Activated B cell treated with CpG ODN at 0.5 μM for 24 hours (primary cell): ENCODE measurements around the gene HDAC10. TPM values are rescaled to one million over a fixed set of nuclear protein-coding genes. Genes with fewer than 3 reads are reported as not detected.

ENCODE experiments used
- ATAC-seq: fragments of 200-7000 bp; cut with Tn5 transposase; one replicate; pipeline ENCODE4 v1.10.0; 2021; ENCODE audit warnings: low read depth, mild to moderate bottlenecking, moderate library complexity
- CTCF ChIA-PET: fragments of 350-600 bp; sonication (Branson Sonifier 250); formaldehyde crosslinking; loops from one replicate; lab custom pipeline; 2021; ENCODE audit warnings: antibody characterized with exemption; lab: Charles Lee
- POLR2A ChIA-PET: fragments of 350-600 bp; sonication (Branson Sonifier 250); formaldehyde crosslinking; loops from one replicate; lab custom pipeline; 2021; ENCODE audit warnings: antibody characterized with exemption; lab: Charles Lee
- DNase-seq: peaks from one replicate; pipeline ENCODE4 v3.0.0; 2022
- H3K27ac Mint-ChIP-seq: one replicate; pipeline ENCODE4 v1.8.0; 2020; ENCODE audit warnings: mixed read lengths
- H3K27me3 Mint-ChIP-seq: one replicate; pipeline ENCODE4 v1.8.0; 2021; ENCODE audit warnings: mixed read lengths
- H3K36me3 Mint-ChIP-seq: one replicate; pipeline ENCODE4 v1.8.0; 2021; ENCODE audit warnings: low read depth, mixed read lengths
- H3K4me1 Mint-ChIP-seq: one replicate; pipeline ENCODE4 v1.8.0; 2021; ENCODE audit warnings: mixed read lengths
- H3K4me3 Mint-ChIP-seq: one replicate; pipeline ENCODE4 v1.8.0; 2020; ENCODE audit warnings: mild to moderate bottlenecking, mixed read lengths
- H3K9me3 Mint-ChIP-seq: one replicate; pipeline ENCODE4 v1.8.0; 2020; ENCODE audit warnings: mixed read lengths
- intact Hi-C: fragments of 100-400 bp; cut with micrococcal nuclease; formaldehyde crosslinking; loops from one replicate; pipeline ENCODE4 v1.15.1; 2024
- total RNA-seq: library from RNA; stranded (reverse); gene quantifications from 2 replicates; pipeline ENCODE4 v1.2.3, GENCODE V29; 2022
- TF ChIP-seq, protein P1 (sequence below): fragments of 200-600 bp; IDR thresholded peaks from one replicate; pipeline ENCODE4 v1.8.0; 2022; ENCODE audit warnings: antibody characterized with exemption, mild to moderate bottlenecking

Gene HDAC10
- total RNA-seq, 1 donor from 2014 or later, result 68.2 TPM

- Mint-ChIP-seq H3K27me3 (no peaks in the 10 kb centered on the region), H3K4me1 (no peaks in the 10 kb centered on the region), H3K9me3 (no peaks in the 10 kb centered on the region), H3K36me3 (peaks cover 76% of the 10 kb centered on the region), H3K27ac (no peak overlapping the region), H3K4me3 (no peak overlapping the region)
- no peak for DNase-seq
- TF ChIP-seq, protein P1, sequence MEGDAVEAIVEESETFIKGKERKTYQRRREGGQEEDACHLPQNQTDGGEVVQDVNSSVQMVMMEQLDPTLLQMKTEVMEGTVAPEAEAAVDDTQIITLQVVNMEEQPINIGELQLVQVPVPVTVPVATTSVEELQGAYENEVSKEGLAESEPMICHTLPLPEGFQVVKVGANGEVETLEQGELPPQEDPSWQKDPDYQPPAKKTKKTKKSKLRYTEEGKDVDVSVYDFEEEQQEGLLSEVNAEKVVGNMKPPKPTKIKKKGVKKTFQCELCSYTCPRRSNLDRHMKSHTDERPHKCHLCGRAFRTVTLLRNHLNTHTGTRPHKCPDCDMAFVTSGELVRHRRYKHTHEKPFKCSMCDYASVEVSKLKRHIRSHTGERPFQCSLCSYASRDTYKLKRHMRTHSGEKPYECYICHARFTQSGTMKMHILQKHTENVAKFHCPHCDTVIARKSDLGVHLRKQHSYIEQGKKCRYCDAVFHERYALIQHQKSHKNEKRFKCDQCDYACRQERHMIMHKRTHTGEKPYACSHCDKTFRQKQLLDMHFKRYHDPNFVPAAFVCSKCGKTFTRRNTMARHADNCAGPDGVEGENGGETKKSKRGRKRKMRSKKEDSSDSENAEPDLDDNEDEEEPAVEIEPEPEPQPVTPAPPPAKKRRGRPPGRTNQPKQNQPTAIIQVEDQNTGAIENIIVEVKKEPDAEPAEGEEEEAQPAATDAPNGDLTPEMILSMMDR, result no peak
- ChIA-PET CTCF (interaction anchor here (1.2 kb wide), 1 partner anchor 67 kb away, joined by 3 read pairs; no protein-coding TSS in a partner anchor), POLR2A (no interaction called here)
- no peak for ATAC-seq
- intact Hi-C loops, result no loop called here
Observed at GRCh38 chr22:50216055-50216683, 34.9 kb downstream of the HDAC10 start.

- ChIA-PET CTCF (interaction anchor here (1.2 kb wide), 1 partner anchor 67 kb away, joined by 3 read pairs; no protein-coding TSS in a partner anchor), POLR2A (interaction anchor here (0.6 kb wide), 1 partner anchor 316 kb away, joined by 3 read pairs; no protein-coding TSS in a partner anchor)
- TF ChIP-seq, protein P1, result no peak
- no peaks in the 10 kb centered on the region for H3K27me3 Mint-ChIP-seq
- no peak overlapping the region for H3K4me3 Mint-ChIP-seq
- no peak for ATAC-seq
- no peak overlapping the region for H3K27ac Mint-ChIP-seq
- H3K4me1 Mint-ChIP-seq, result no peaks in the 10 kb centered on the region
- DNase-seq, result no peak
- H3K9me3 Mint-ChIP-seq, result no peaks in the 10 kb centered on the region
- intact Hi-C loops, result no loop called here
- peaks cover 77% of the 10 kb centered on the region for H3K36me3 Mint-ChIP-seq
Observed at GRCh38 chr22:50215297-50216054, 35.6 kb downstream of the HDAC10 start.

DNA sequence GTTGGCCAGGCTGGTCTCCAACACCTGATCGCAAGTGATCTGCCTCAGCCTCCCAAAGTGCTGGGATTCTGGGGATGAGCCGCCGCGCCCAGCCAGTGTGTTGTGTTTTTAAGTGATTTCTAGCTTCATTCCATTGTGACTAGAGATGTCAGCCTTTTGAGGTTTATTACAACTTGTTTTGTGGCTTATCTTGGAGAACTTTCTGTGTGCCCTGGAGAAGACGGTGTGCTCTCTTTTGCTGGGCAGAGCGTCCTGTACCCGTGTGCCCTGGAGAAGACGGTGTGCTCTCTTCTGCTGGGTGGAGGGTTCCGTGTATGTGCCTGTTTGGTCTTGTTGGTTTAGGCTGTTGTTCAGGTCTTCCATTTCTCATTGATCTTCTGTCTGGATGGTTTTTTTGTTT, 37.8 kb downstream of the HDAC10 start:
- TF ChIP-seq, protein P1, result no peak
- Mint-ChIP-seq H3K4me1 (peaks cover 4% of the 10 kb centered on the region), H3K4me3 (no peak overlapping the region), H3K9me3 (no peaks in the 10 kb centered on the region), H3K36me3 (peaks cover 74% of the 10 kb centered on the region), H3K27ac (no peak overlapping the region), H3K27me3 (no peaks in the 10 kb centered on the region)
- no peak for DNase-seq
- intact Hi-C loops, result no loop called here
- POLR2A ChIA-PET, result interaction anchor here (1.4 kb wide), 1 partner anchor 31 kb away, joined by 3 read pairs; the partner anchor contains the start of gene TUBGCP6
- ATAC-seq, result no peak
- CTCF ChIA-PET, result no interaction called here

- CTCF ChIA-PET, result interaction anchor here (0.9 to 2.4 kb wide), 2 partner anchors 62 to 444 kb away, joined by 4 to 15 read pairs; no protein-coding TSS in a partner anchor
- POLR2A ChIA-PET, result interaction anchor here (0.8 to 1.9 kb wide), 2 partner anchors 20 to 62 kb away, joined by 4 to 10 read pairs; no protein-coding TSS in a partner anchor
- Mint-ChIP-seq H3K4me3 (no peak overlapping the region), H3K9me3 (no peaks in the 10 kb centered on the region), H3K27ac (no peak overlapping the region), H3K4me1 (peaks cover 23% of the 10 kb centered on the region), H3K27me3 (no peaks in the 10 kb centered on the region), H3K36me3 (peaks cover 69% of the 10 kb centered on the region)
- DNase-seq (no peak), ATAC-seq (no peak)
- intact Hi-C loops, result no loop called here
- TF ChIP-seq, protein P1, result no peak
Observed at GRCh38 chr22:50211147-50211546, 39.9 kb downstream of the HDAC10 start.
